Measurements from ENCODE around the gene WIPF2.

GRCh38 chr17:40181205-40181604 lies 37.9 kb upstream of the WIPF2 start:
- TF ChIP-seq CTCF (IDR thresholded peaks at IDR 0.05) (no peak), MAX (CRISPR knock-in tag; IDR thresholded peaks at IDR 0.05) (no peak), NFE2L1 (CRISPR knock-in tag; IDR thresholded peaks at IDR 0.05) (no peak), CBFB (CRISPR knock-in tag; IDR thresholded peaks at IDR 0.05; ENCODE audit: low read depth) (no peak), SMAD4 (CRISPR knock-in tag; IDR thresholded peaks at IDR 0.05) (no peak), NR3C1 (CRISPR knock-in tag; conservative IDR thresholded peaks at IDR 0.05; ENCODE audit: low read depth) (no peak), FOXP4 (CRISPR knock-in tag; IDR thresholded peaks at IDR 0.05) (no peak), TEAD4 (CRISPR knock-in tag; IDR thresholded peaks at IDR 0.05) (no peak)
- TF ChIP-seq, protein P1, sequence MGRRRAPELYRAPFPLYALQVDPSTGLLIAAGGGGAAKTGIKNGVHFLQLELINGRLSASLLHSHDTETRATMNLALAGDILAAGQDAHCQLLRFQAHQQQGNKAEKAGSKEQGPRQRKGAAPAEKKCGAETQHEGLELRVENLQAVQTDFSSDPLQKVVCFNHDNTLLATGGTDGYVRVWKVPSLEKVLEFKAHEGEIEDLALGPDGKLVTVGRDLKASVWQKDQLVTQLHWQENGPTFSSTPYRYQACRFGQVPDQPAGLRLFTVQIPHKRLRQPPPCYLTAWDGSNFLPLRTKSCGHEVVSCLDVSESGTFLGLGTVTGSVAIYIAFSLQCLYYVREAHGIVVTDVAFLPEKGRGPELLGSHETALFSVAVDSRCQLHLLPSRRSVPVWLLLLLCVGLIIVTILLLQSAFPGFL (CRISPR knock-in tag; IDR thresholded peaks at IDR 0.05; ENCODE audit: borderline replicate concordance), result no peak
- TF ChIP-seq, protein P2, sequence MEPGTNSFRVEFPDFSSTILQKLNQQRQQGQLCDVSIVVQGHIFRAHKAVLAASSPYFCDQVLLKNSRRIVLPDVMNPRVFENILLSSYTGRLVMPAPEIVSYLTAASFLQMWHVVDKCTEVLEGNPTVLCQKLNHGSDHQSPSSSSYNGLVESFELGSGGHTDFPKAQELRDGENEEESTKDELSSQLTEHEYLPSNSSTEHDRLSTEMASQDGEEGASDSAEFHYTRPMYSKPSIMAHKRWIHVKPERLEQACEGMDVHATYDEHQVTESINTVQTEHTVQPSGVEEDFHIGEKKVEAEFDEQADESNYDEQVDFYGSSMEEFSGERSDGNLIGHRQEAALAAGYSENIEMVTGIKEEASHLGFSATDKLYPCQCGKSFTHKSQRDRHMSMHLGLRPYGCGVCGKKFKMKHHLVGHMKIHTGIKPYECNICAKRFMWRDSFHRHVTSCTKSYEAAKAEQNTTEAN (CRISPR knock-in tag; IDR thresholded peaks at IDR 0.05), result no peak

Measured in WTC11 (cell line).